SK-N-SH treated with all-trans-retinoic acid at 6 μM for 48 hours (cell line): ENCODE measurements around the gene CACNA2D3.

ENCODE experiments used
- ATAC-seq: fragments of 200-7000 bp; cut with Tn5 transposase; 3 replicates; pipeline ENCODE4 v1.9.1; 2020; ENCODE audit warnings: mild to moderate bottlenecking, moderate library complexity
- ARNTL ChIP-seq: fragments of 450-650 bp; formaldehyde crosslinking; IDR thresholded peaks from 2 replicates; pipeline ENCODE4 v1.5.0; 2020; ENCODE audit warnings: low read depth, mild to moderate bottlenecking, moderate library complexity, borderline replicate concordance
- BACH2 ChIP-seq: fragments of 250-450 bp; sonication (Bioruptor Pico); IDR thresholded peaks from 2 replicates; pipeline ENCODE4 v1.9.0; 2021; ENCODE audit warnings: mild to moderate bottlenecking, borderline replicate concordance
- CREB5 ChIP-seq: fragments of 250-450 bp; sonication (Bioruptor Pico); IDR thresholded peaks from 2 replicates; pipeline ENCODE4 v1.5.1; 2020; ENCODE audit warnings: low read depth, mild to moderate bottlenecking, moderate library complexity
- CSDC2 ChIP-seq: fragments of 250-450 bp; sonication (Bioruptor Pico); IDR thresholded peaks from 2 replicates; pipeline ENCODE4 v1.5.0; 2020; ENCODE audit warnings: mild to moderate bottlenecking, moderate library complexity
- ESRRG ChIP-seq: fragments of 250-450 bp; sonication (Bioruptor Pico); IDR thresholded peaks from 2 replicates; pipeline ENCODE4 v1.6.1; 2021; ENCODE audit warnings: mild to moderate bottlenecking
- ISL1 ChIP-seq: fragments of 250-450 bp; sonication (Bioruptor Pico); IDR thresholded peaks from 2 replicates; pipeline ENCODE4 v2.1.2; 2022; ENCODE audit warnings: mild to moderate bottlenecking, moderate library complexity
- OSR1 ChIP-seq: fragments of 250-450 bp; sonication (Bioruptor Pico); IDR thresholded peaks from 2 replicates; pipeline ENCODE4 v1.8.0; 2022; ENCODE audit warnings: moderate library complexity, mild to moderate bottlenecking, inconsistent platforms
- POU6F1 ChIP-seq: fragments of 250-450 bp; sonication (Bioruptor Pico); IDR thresholded peaks from 2 replicates; pipeline ENCODE4 v1.8.0; 2021; ENCODE audit warnings: low read depth, mild to moderate bottlenecking, moderate library complexity, borderline replicate concordance
- PPARA ChIP-seq: fragments of 250-450 bp; sonication (Bioruptor Pico); IDR thresholded peaks from 2 replicates; pipeline ENCODE4 v1.5.0; 2020; ENCODE audit warnings: mild to moderate bottlenecking, borderline replicate concordance
- RARB ChIP-seq: fragments of 250-450 bp; sonication (Bioruptor Pico); IDR thresholded peaks from 2 replicates; pipeline ENCODE4 v1.8.0; 2021; ENCODE audit warnings: mild to moderate bottlenecking, moderate library complexity
- SNAI2 ChIP-seq: fragments of 250-450 bp; sonication (Bioruptor Pico); IDR thresholded peaks from 2 replicates; pipeline ENCODE4 v1.5.0; 2020; ENCODE audit warnings: mild to moderate bottlenecking, moderate library complexity
- TCF4 ChIP-seq: fragments of 250-450 bp; sonication (Bioruptor Pico); IDR thresholded peaks from 2 replicates; pipeline ENCODE4 v1.8.0; 2021; ENCODE audit warnings: mild to moderate bottlenecking, moderate library complexity, borderline replicate concordance
- TOX ChIP-seq: fragments of 250-450 bp; sonication (Bioruptor Pico); IDR thresholded peaks from 2 replicates; pipeline ENCODE4 v1.8.0; 2021; ENCODE audit warnings: mild to moderate bottlenecking, moderate library complexity, borderline replicate concordance
- TSHZ2 ChIP-seq: fragments of 250-450 bp; sonication (Bioruptor Pico); IDR thresholded peaks from 2 replicates; pipeline ENCODE4 v1.5.0; 2020; ENCODE audit warnings: mild to moderate bottlenecking, moderate library complexity
- ZC3H10 ChIP-seq: fragments of 250-450 bp; sonication (Bioruptor Pico); IDR thresholded peaks from 2 replicates; pipeline ENCODE4 v1.5.1; 2021; ENCODE audit warnings: mild to moderate bottlenecking, moderate library complexity
- ZFP3 ChIP-seq: fragments of 250-450 bp; sonication (Bioruptor Pico); IDR thresholded peaks from 2 replicates; pipeline ENCODE4 v1.5.0; 2020; ENCODE audit warnings: mild to moderate bottlenecking, moderate library complexity
- ZFP30 ChIP-seq: fragments of 450-650 bp; formaldehyde crosslinking; IDR thresholded peaks from 2 replicates; pipeline ENCODE4 v1.5.0; 2022; ENCODE audit warnings: mild to moderate bottlenecking, moderate library complexity
- ZNF565 ChIP-seq: fragments of 450-650 bp; formaldehyde crosslinking; conservative IDR thresholded peaks from 2 replicates; pipeline ENCODE4 v1.5.0; 2020; ENCODE audit warnings: low read depth, mild to moderate bottlenecking, moderate library complexity
- ZNF8 ChIP-seq: fragments of 450-650 bp; formaldehyde crosslinking; IDR thresholded peaks from 2 replicates; pipeline ENCODE4 v1.5.0; 2020; ENCODE audit warnings: mild to moderate bottlenecking, moderate library complexity
- TF ChIP-seq, protein P1 (sequence below): fragments of 250-450 bp; sonication (Bioruptor Pico); IDR thresholded peaks from 2 replicates; pipeline ENCODE4 v1.5.1; 2021; ENCODE audit warnings: mild to moderate bottlenecking, moderate library complexity
- TF ChIP-seq, protein P2 (sequence below): fragments of 250-450 bp; sonication (Bioruptor Pico); IDR thresholded peaks from 2 replicates; pipeline ENCODE4 v1.8.0; 2020; ENCODE audit warnings: mild to moderate bottlenecking, moderate library complexity, borderline replicate concordance

Gene CACNA2D3

GRCh38 chr3:54900838-54901591, 778.7 kb downstream of the CACNA2D3 start:
- TF ChIP-seq ZC3H10 (no peak), ESRRG (CRISPR knock-in tag) (no peak), TSHZ2 (CRISPR knock-in tag) (no peak), SNAI2 (CRISPR knock-in tag) (no peak), PPARA (CRISPR knock-in tag) (no peak), CSDC2 (CRISPR knock-in tag) (no peak), POU6F1 (CRISPR knock-in tag) (no peak), RARB (CRISPR knock-in tag) (no peak), ZFP3 (CRISPR knock-in tag) (no peak), ARNTL (CRISPR knock-in tag) (no peak), OSR1 (CRISPR knock-in tag) (no peak), ZNF8 (no peak), TOX (CRISPR knock-in tag) (no peak), ZNF565 (CRISPR knock-in tag) (no peak), BACH2 (CRISPR knock-in tag) (no peak), CREB5 (CRISPR knock-in tag) (no peak)
- TF ChIP-seq, protein P1, sequence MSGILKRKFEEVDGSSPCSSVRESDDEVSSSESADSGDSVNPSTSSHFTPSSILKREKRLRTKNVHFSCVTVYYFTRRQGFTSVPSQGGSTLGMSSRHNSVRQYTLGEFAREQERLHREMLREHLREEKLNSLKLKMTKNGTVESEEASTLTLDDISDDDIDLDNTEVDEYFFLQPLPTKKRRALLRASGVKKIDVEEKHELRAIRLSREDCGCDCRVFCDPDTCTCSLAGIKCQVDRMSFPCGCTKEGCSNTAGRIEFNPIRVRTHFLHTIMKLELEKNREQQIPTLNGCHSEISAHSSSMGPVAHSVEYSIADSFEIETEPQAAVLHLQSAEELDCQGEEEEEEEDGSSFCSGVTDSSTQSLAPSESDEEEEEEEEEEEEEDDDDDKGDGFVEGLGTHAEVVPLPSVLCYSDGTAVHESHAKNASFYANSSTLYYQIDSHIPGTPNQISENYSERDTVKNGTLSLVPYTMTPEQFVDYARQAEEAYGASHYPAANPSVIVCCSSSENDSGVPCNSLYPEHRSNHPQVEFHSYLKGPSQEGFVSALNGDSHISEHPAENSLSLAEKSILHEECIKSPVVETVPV (CRISPR knock-in tag): no peak
- TF ChIP-seq, all 23 proteins: peak for 0

DNA sequence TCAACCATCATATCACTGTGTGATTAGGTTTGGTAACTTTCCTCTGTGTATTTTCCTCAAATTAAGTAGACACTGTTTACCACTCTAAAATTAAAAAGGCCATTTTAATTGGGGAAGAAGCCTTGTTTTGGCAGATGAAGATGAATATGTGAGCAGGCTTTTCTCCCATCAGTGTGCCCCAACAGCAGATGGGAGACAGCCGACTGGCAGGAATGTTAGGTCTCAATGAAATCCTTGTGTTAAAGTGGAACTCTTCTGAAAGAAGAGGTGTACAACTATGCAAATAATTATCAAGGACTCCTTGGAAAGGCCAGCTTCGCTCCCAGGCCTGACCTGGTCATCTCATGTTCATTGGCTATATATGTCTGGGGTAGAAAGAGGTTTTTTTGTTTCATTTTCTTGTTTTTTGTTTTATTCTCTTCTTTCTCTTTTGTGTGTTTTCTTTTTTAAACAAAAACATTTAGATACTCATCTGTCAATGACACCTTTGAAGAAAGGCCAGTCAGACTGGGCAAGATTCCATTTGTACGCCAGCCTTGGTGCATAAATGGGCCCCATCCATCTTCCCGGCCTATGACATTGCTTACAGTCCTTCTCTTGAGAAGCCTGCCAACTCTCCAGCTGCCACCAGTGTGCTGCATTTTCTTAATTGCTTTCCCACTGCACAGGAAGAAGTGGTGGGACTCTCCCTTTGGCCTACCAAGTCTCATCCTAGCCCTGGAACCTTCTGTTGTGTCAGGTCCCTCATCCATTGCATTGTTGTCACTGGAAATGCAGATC, 779.7 kb downstream of the CACNA2D3 start:
- no peak for ATAC-seq
- TF ChIP-seq TCF4: no peak
- TF ChIP-seq, protein P1 (CRISPR knock-in tag): no peak
- TF ChIP-seq ZFP30 (CRISPR knock-in tag): no peak
- no peak for TF ChIP-seq CSDC2 (CRISPR knock-in tag)
- TF ChIP-seq PPARA (CRISPR knock-in tag): no peak
- TF ChIP-seq TOX (CRISPR knock-in tag): no peak
- TF ChIP-seq ZFP3 (CRISPR knock-in tag): no peak
- TF ChIP-seq ZNF565 (CRISPR knock-in tag): no peak
- no peak for TF ChIP-seq TSHZ2 (CRISPR knock-in tag)
- TF ChIP-seq ZNF8: no peak
- no peak for TF ChIP-seq ZC3H10
- no peak for TF ChIP-seq SNAI2 (CRISPR knock-in tag)
- TF ChIP-seq, protein P2, sequence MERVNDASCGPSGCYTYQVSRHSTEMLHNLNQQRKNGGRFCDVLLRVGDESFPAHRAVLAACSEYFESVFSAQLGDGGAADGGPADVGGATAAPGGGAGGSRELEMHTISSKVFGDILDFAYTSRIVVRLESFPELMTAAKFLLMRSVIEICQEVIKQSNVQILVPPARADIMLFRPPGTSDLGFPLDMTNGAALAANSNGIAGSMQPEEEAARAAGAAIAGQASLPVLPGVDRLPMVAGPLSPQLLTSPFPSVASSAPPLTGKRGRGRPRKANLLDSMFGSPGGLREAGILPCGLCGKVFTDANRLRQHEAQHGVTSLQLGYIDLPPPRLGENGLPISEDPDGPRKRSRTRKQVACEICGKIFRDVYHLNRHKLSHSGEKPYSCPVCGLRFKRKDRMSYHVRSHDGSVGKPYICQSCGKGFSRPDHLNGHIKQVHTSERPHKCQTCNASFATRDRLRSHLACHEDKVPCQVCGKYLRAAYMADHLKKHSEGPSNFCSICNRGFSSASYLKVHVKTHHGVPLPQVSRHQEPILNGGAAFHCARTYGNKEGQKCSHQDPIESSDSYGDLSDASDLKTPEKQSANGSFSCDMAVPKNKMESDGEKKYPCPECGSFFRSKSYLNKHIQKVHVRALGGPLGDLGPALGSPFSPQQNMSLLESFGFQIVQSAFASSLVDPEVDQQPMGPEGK: no peak
- TF ChIP-seq ARNTL (CRISPR knock-in tag): no peak
- TF ChIP-seq CREB5 (CRISPR knock-in tag): no peak
- TF ChIP-seq ISL1 (CRISPR knock-in tag): no peak
- TF ChIP-seq OSR1 (CRISPR knock-in tag): no peak

More at GRCh38 chr3:54900838-54901591, 778.7 kb downstream of the CACNA2D3 start:
- ATAC-seq: peak; percentile 41
